Cardiac muscle cell (in vitro differentiated cells and primary cell): Measurements from ENCODE around the gene SLC5A1. TPM values are rescaled to one million over a fixed set of nuclear protein-coding genes. Genes with fewer than 3 reads are reported as not detected.
A peak's percentile ranks its signal among the peaks of the same experiment; 100 is the strongest.

Source experiments
- DNase-seq, 2 donors: peaks; one replicate each; pipeline versions ENCODE4 v3.0.0 to v3.0.0-alpha.2; 2010 to 2017; ENCODE audit warnings: low read depth in 1 of 2, low spot score in 1 of 2
- H3K27ac ChIP-seq: fragments of 200-600 bp; sonication (generic); 2 replicates; pipeline ENCODE4 v1.5.1; 2016
- H3K27me3 ChIP-seq: fragments of 200-600 bp; sonication (generic); 2 replicates; pipeline ENCODE4 v1.6.0; 2016; ENCODE audit warnings: control low read depth
- H3K36me3 ChIP-seq: fragments of 200-600 bp; sonication (generic); 2 replicates; pipeline ENCODE4 v1.5.1; 2016; ENCODE audit warnings: control low read depth
- H3K4me1 ChIP-seq: fragments of 200-600 bp; sonication (generic); 2 replicates; pipeline ENCODE4 v1.8.1; 2017; ENCODE audit warnings: low read depth, mild to moderate bottlenecking, mixed run types
- H3K4me3 ChIP-seq: fragments of 200-600 bp; sonication (generic); 2 replicates; pipeline ENCODE4 v1.5.1; 2016; ENCODE audit warnings: mild to moderate bottlenecking
- H3K9me3 ChIP-seq: fragments of 200-600 bp; sonication (generic); 2 replicates; pipeline ENCODE4 v1.5.1; 2017; ENCODE audit warnings: low read depth, mild to moderate bottlenecking, control low read depth
- CTCF ChIP-seq: IDR thresholded peaks from 2 replicates; pipeline ENCODE4 v1.5.1; 2012; ENCODE audit warnings: low read depth, mild to moderate bottlenecking, low read length
- polyA plus RNA-seq: library from polyadenylated mRNA; unstranded; fragments of >200 nt; fragmentation: Nextera tagmentation; extraction: Ambion mirVana; gene quantifications from 2 replicates; pipeline ENCODE4 v1.2.1, GENCODE V29; 2016
- total RNA-seq: library from RNA; depleted of rRNA; stranded (reverse); fragments of >200 nt; gene quantifications from 2 replicates; pipeline ENCODE4 v1.2.3, GENCODE V29; 2016

SLC5A1 gene
- total and polyA plus RNA-seq, 2 experiments from 2014 or later: 0.45 to 0.76 TPM

- no peak for TF ChIP-seq CTCF
- Histone ChIP-seq H3K27ac (no peak overlapping the region), H3K4me3 (no peak overlapping the region), H3K9me3 (no peaks in the 10 kb centered on the region), H3K36me3 (no peaks in the 10 kb centered on the region), H3K4me1 (no peaks in the 10 kb centered on the region), H3K27me3 (peaks cover 13% of the 10 kb centered on the region)
- DNase-seq: peak in 1 of 2 donors; percentile 20
Measured at GRCh38 chr22:32103658-32104315, 60.7 kb downstream of the SLC5A1 start.

GRCh38 chr22:32106930-32107329 lies 63.9 kb downstream of the SLC5A1 start:
- H3K9me3 ChIP-seq: no peaks in the 10 kb centered on the region
- no peaks in the 10 kb centered on the region for H3K4me1 ChIP-seq
- TF ChIP-seq CTCF: no peak
- H3K4me3 ChIP-seq: no peak overlapping the region
- H3K27me3 ChIP-seq: peaks cover 15% of the 10 kb centered on the region
- peak; percentile 27 to 75 for DNase-seq
- no peak overlapping the region for H3K27ac ChIP-seq
- H3K36me3 ChIP-seq: no peaks in the 10 kb centered on the region

GRCh38 chr22:32112380-32112779 lies 69.3 kb downstream of the SLC5A1 start:
- H3K9me3 ChIP-seq: no peaks in the 10 kb centered on the region
- H3K4me3 ChIP-seq: no peak overlapping the region
- no peaks in the 10 kb centered on the region for H3K4me1 ChIP-seq
- no peak overlapping the region for H3K27ac ChIP-seq
- no peak for DNase-seq
- H3K36me3 ChIP-seq: no peaks in the 10 kb centered on the region
- no peak for TF ChIP-seq CTCF
- H3K27me3 ChIP-seq: peaks cover 10% of the 10 kb centered on the region

- no peaks in the 10 kb centered on the region for H3K4me1 ChIP-seq
- DNase-seq: no peak
- no peaks in the 10 kb centered on the region for H3K9me3 ChIP-seq
- TF ChIP-seq CTCF: no peak
- H3K36me3 ChIP-seq: no peaks in the 10 kb centered on the region
- no peak overlapping the region for H3K4me3 ChIP-seq
- no peak overlapping the region for H3K27ac ChIP-seq
- H3K27me3 ChIP-seq: no peaks in the 10 kb centered on the region
Measured at GRCh38 chr22:32119568-32120235, 76.6 kb downstream of the SLC5A1 start.

GRCh38 chr22:32120603-32121002 lies 77.5 kb downstream of the SLC5A1 start:
- no peaks in the 10 kb centered on the region for H3K27me3 ChIP-seq
- DNase-seq: no peak
- H3K4me3 ChIP-seq: no peak overlapping the region
- no peaks in the 10 kb centered on the region for H3K9me3 ChIP-seq
- TF ChIP-seq CTCF: no peak
- no peak overlapping the region for H3K27ac ChIP-seq
- no peaks in the 10 kb centered on the region for H3K36me3 ChIP-seq
- no peaks in the 10 kb centered on the region for H3K4me1 ChIP-seq
